ENCODE data around the gene GATC.

GATC gene

GRCh38 chr12:120404271-120404670 is 42.0 kb upstream of the GATC start:
- no peak for DNase-seq
- no peak overlapping the region for H3K27ac ChIP-seq
- H3K27me3 ChIP-seq, result peaks cover 0 to 39% of the 10 kb centered on the region in 2 donors
- no peaks in the 10 kb centered on the region for H3K4me1 ChIP-seq
- intact Hi-C loops (cut with DNase I; ENCODE audit: low total_unique reads), result no loop called here
- H3K36me3 ChIP-seq, result no peaks in the 10 kb centered on the region
- H3K4me3 ChIP-seq, result no peak overlapping the region
- TF ChIP-seq CTCF (IDR thresholded peaks at IDR 0.05), result no peak
- no peaks in the 10 kb centered on the region for H3K9me3 ChIP-seq

GRCh38 chr12:120406069-120406468 is 40.2 kb upstream of the GATC start:
- H3K4me1 ChIP-seq, result no peaks in the 10 kb centered on the region
- no peak for DNase-seq
- H3K27me3 ChIP-seq, result peaks cover 0 to 23% of the 10 kb centered on the region in 2 donors
- intact Hi-C loops (cut with DNase I; ENCODE audit: low total_unique reads), result no loop called here
- no peaks in the 10 kb centered on the region for H3K36me3 ChIP-seq
- no peak overlapping the region for H3K4me3 ChIP-seq
- no peak for TF ChIP-seq CTCF (IDR thresholded peaks at IDR 0.05)
- H3K9me3 ChIP-seq, result no peaks in the 10 kb centered on the region
- no peak overlapping the region for H3K27ac ChIP-seq

- Histone ChIP-seq H3K4me3 (no peak overlapping the region), H3K27ac (no peak overlapping the region), H3K4me1 (no peaks in the 10 kb centered on the region), H3K9me3 (no peaks in the 10 kb centered on the region), H3K36me3 (no peaks in the 10 kb centered on the region), H3K27me3 (peaks cover 0 to 23% of the 10 kb centered on the region in 2 donors)
- intact Hi-C loops (cut with DNase I; ENCODE audit: low total_unique reads), result no loop called here
- TF ChIP-seq CTCF (IDR thresholded peaks at IDR 0.05), result no peak
- DNase-seq, result no peak
Measured at GRCh38 chr12:120406553-120406952, 39.7 kb upstream of the GATC start.

GRCh38 chr12:120408771-120409170 is 37.5 kb upstream of the GATC start:
- Histone ChIP-seq H3K27ac (no peak overlapping the region), H3K27me3 (peaks cover 0 to 17% of the 10 kb centered on the region in 2 donors), H3K36me3 (no peaks in the 10 kb centered on the region), H3K4me3 (no peak overlapping the region), H3K9me3 (no peaks in the 10 kb centered on the region), H3K4me1 (no peaks in the 10 kb centered on the region)
- intact Hi-C loops (cut with DNase I; ENCODE audit: low total_unique reads), result no loop called here
- DNase-seq, result no peak
- no peak for TF ChIP-seq CTCF (IDR thresholded peaks at IDR 0.05)

- H3K4me1 ChIP-seq, result no peaks in the 10 kb centered on the region
Measured at GRCh38 chr12:120412421-120412820, 33.8 kb upstream of the GATC start.

More at GRCh38 chr12:120412421-120412820, 33.8 kb upstream of the GATC start:
- no peak for TF ChIP-seq CTCF (IDR thresholded peaks at IDR 0.05)
- Histone ChIP-seq H3K27me3 (peaks cover 0 to 24% of the 10 kb centered on the region in 2 donors), H3K27ac (no peak overlapping the region), H3K36me3 (no peaks in the 10 kb centered on the region), H3K9me3 (no peaks in the 10 kb centered on the region), H3K4me3 (no peak overlapping the region)
- no peak for DNase-seq
- intact Hi-C loops (cut with DNase I; ENCODE audit: low total_unique reads), result no loop called here
